Skeletal muscle tissue (tissue), 4 donors: ENCODE results near the gene CAMP. TPM values are rescaled to one million over a fixed set of nuclear protein-coding genes. Genes with fewer than 3 reads are reported as not detected.

Source experiments
- H3K27ac ChIP-seq: one replicate; pipeline ENCODE4 v1.7.0; 2013; ENCODE audit warnings: mild to moderate bottlenecking, low read depth, low read length, inconsistent platforms
- H3K27me3 ChIP-seq, 3 donors: one replicate each; pipeline ENCODE4 v1.7.0; 2013; ENCODE audit warnings: low read length in 3 of 3; ENCODE audit not compliant: control insufficient read depth in 3 of 3, insufficient read depth in 3 of 3
- H3K36me3 ChIP-seq, 3 donors: one replicate each; pipeline ENCODE4 v1.7.0; 2013; ENCODE audit warnings: low read length in 3 of 3; ENCODE audit not compliant: control insufficient read depth in 3 of 3, insufficient read depth in 3 of 3
- H3K4me1 ChIP-seq, 3 donors: one replicate each; pipeline ENCODE4 v1.7.0; 2013; ENCODE audit warnings: low read length in 3 of 3, mild to moderate bottlenecking in 3 of 3; ENCODE audit not compliant: control insufficient read depth in 3 of 3, insufficient read depth in 3 of 3
- H3K4me3 ChIP-seq, 3 donors: one replicate each; pipeline ENCODE4 v1.7.0; 2013; ENCODE audit warnings: low read length in 3 of 3
- H3K9ac ChIP-seq, 3 donors: one replicate each; pipeline ENCODE4 v1.7.0; 2013; ENCODE audit warnings: low read length in 3 of 3, mild to moderate bottlenecking in 3 of 3, moderate library complexity in 2 of 3, low read depth in 1 of 3
- H3K9me3 ChIP-seq, 3 donors: one replicate each; pipeline ENCODE4 v1.7.0; 2013; ENCODE audit warnings: low read length in 3 of 3; ENCODE audit not compliant: control insufficient read depth in 3 of 3
- total RNA-seq: library from RNA; depleted of rRNA; stranded (reverse); fragments of >200 nt; gene quantifications from one replicate; pipeline ENCODE4 v1.2.3, GENCODE V29; 2014
- donor health status: Osteomylitis.

The CAMP gene
- total RNA-seq, 1 donor from 2014 or later, result not detected

DNA sequence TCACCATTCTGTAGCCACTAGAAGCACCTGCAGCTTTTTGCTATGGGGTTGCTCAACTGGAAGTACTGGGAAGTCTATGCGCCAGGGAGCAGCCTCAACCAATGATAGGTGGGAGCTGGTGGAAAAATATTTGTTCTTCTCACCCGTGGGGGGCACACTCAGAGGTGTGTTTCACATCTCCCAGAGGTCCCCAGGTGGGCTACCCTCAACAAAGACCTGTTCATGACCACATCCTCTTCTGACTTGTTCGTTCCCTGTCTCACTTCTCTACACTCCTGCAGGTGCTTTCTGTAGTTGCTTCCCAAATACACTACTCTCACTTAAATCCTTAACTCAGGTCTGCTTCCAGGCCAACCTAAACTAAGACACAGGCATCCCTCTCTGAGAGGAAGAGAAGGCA lies 3.6 kb downstream of the CAMP start:
- Histone ChIP-seq H3K36me3 (no peaks in the 10 kb centered on the region), H3K9ac (no peak overlapping the region), H3K27ac (no peak overlapping the region), H3K27me3 (peaks cover 0 to 10% (median 5%) of the 10 kb centered on the region in 3 donors), H3K4me3 (no peak overlapping the region), H3K4me1 (peaks cover 0 to 4% (median 0%) of the 10 kb centered on the region in 3 donors), H3K9me3 (no peaks in the 10 kb centered on the region)

DNA sequence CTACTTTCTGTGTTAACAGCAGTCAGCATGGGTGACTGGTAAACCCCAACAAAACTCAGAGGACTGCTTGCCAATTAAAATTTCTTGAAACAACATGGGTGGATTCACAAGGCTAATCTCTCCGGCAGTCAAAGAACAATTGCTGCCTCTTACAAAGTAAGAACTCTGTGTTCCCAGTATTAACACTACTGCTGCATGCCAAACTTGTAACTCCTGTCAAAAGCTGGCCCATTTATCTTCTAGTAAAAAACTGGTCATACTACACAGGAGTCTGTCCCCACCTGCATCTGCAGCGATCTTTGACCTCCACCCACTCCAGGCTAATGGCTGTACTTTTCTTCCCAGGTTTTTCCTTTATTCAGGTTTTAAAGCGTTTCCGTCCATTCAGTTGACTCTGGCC lies 8.9 kb downstream of the CAMP start:
- Histone ChIP-seq H3K27me3 (peaks cover 0 to 2% (median 0%) of the 10 kb centered on the region in 3 donors), H3K9ac (no peak overlapping the region), H3K36me3 (no peaks in the 10 kb centered on the region), H3K9me3 (no peaks in the 10 kb centered on the region), H3K4me1 (peaks cover 0 to 9% (median 3%) of the 10 kb centered on the region in 3 donors), H3K4me3 (no peak overlapping the region), H3K27ac (no peak overlapping the region)

DNA sequence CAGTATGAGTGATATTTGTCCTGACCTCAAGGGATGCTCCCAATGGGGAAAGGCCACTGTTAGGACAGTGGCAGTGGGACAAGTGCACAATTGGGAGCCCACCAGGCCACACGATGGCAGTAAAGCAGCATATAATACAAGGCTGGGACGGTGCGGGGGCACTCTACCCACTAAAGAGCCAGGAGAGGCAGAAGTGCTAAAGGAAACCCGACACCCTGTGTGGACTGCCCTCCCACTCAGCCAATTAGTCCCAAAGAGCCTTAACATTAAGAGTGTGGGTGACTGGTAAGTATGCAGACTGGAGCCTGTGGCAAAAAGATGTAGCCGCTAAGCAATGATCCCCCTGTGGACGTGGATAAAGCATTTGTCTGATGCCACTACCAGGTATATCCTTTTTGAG lies 9.4 kb downstream of the CAMP start:
- Histone ChIP-seq H3K4me1 (peaks cover 0 to 9% (median 3%) of the 10 kb centered on the region in 3 donors), H3K9ac (no peak overlapping the region), H3K4me3 (peak overlapping the region in 2 of 3 donors; percentile 26 to 36), H3K36me3 (no peaks in the 10 kb centered on the region), H3K9me3 (no peaks in the 10 kb centered on the region), H3K27me3 (no peaks in the 10 kb centered on the region), H3K27ac (no peak overlapping the region)

DNA sequence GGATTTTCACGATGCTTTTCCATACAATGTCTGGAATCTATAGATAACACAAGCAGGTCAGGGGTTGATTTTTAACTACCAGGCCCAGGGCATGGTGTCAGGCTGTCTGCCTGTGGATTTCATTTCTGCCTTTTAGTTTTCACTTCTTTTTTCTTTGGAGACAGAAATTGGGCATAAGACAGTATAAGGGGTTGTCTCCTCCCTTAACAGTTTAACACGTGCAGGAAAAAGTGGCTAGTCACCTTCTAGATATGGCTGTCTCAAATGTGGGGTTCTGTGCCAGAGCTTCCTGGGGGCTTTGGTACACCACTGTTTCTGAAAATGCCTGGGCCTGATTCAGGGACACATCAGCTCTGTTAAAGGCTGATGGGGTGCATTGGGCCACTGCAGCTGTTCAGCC lies 10.2 kb downstream of the CAMP start:
- Histone ChIP-seq H3K9ac (no peak overlapping the region), H3K9me3 (no peaks in the 10 kb centered on the region), H3K27me3 (no peaks in the 10 kb centered on the region), H3K4me3 (no peak overlapping the region), H3K4me1 (peaks cover 0 to 9% (median 3%) of the 10 kb centered on the region in 3 donors), H3K27ac (no peak overlapping the region), H3K36me3 (no peaks in the 10 kb centered on the region)

DNA sequence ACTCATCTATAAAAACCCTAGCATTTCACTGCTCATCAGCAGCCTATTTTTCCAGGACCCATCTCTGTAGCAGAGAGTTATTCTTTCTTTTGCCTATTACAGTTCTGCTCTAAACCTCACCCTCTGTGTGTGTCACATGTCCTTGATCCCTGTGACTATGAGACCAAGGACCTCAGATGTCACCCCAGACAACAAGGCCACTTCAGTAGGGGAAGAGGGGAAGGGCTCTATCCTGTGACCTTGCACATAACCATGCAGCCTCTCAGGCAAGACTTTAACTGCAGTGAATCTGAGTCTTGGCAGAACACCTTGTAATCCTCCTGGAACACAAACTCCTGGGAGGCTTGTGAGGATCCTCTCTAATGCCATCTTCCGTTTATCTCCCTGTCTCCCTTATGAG lies 13.2 kb downstream of the CAMP start:
- Histone ChIP-seq H3K9ac (no peak overlapping the region), H3K27ac (no peak overlapping the region), H3K36me3 (peaks cover 0 to 2% (median 0%) of the 10 kb centered on the region in 3 donors), H3K4me1 (peaks cover 7 to 13% (median 9%) of the 10 kb centered on the region in 3 donors), H3K27me3 (no peaks in the 10 kb centered on the region), H3K9me3 (no peaks in the 10 kb centered on the region), H3K4me3 (no peak overlapping the region)

DNA sequence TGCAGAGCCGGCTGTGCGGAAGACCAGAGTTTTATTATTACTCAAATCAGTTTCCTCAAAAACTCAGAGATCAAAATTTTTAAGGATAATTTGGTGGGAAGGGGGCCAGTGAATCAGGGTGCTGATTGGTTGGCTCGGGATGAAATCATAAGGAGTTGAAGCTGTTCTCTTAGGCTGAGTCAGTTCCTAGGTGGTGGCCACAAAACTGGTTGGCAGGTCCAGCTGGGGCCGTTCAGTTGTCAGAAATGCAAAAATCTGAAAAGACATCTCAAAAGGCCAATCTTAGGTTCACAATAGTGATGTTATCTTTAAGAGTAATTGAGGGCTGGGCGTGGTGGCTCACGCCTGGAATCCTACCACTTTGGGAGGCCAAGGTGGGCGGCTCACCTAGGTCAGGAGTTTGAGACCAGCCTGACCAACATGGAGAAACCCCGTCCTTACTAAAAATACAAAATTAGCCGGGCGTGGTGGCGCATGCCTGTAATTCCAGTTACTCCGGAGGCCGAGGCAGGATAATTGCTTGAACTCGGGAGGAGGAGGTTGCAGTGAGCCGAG lies 15.3 kb downstream of the CAMP start:
- Histone ChIP-seq H3K9ac (no peak overlapping the region), H3K9me3 (no peaks in the 10 kb centered on the region), H3K27ac (no peak overlapping the region), H3K4me3 (no peak overlapping the region), H3K36me3 (peaks cover 0 to 2% (median 0%) of the 10 kb centered on the region in 3 donors), H3K27me3 (no peaks in the 10 kb centered on the region), H3K4me1 (peaks cover 4 to 16% (median 9%) of the 10 kb centered on the region in 3 donors)

DNA sequence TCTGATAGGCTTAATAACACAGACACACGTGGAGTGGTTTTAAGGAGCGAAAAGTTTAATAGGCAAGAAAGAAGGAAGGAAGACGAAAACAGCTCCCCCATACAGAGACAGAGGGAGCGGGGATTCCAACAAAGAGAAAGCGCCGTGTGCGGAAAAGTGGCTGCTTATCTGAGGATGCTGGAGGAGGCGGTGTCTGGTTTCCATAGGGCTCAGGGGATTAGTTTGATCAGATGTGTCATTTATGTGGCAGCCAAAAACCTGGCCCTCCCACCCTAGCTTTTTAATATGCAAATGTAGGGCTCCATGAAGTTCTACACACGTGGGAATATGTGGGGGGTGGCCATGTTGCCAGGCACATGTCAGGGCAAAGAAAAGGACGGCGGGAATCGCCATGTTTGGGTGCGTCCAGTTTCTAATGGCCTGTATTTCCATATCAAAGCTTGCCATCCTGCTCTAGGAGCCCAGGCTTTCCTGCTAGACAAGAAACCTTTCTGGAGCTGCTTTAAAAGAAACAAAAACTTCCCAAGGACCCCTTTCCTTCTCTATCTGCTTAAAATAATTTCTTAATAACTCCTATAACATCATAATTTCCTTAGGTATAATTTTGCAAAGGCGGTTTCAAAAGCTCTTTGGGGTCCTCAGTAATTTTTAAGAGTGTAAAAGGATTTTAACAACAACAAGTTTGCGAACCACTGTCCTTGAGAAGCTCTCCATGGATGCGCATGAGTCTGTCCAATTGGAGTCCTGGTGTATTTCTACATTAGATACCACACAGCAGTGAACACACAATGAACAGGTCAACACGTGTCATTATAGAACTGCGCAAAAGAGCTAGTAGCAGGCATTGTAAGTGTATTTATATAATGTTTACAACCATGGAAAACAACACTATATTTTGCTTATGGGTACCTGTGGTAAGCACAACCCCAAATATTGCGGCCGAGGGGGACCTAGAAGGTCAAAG lies 17.0 kb downstream of the CAMP start:
- H3K27me3 ChIP-seq, result no peaks in the 10 kb centered on the region
- peaks cover 0 to 3% (median 0%) of the 10 kb centered on the region in 3 donors for H3K36me3 ChIP-seq
- H3K9me3 ChIP-seq, result no peaks in the 10 kb centered on the region
- H3K9ac ChIP-seq, result peak overlapping the region; percentile 76 to 92 (median 86)
- H3K27ac ChIP-seq, result peak overlapping the region; percentile 50
- peaks cover 4 to 21% (median 9%) of the 10 kb centered on the region in 3 donors for H3K4me1 ChIP-seq
- H3K4me3 ChIP-seq, result peak overlapping the region; percentile 86 to 97 (median 96)

DNA sequence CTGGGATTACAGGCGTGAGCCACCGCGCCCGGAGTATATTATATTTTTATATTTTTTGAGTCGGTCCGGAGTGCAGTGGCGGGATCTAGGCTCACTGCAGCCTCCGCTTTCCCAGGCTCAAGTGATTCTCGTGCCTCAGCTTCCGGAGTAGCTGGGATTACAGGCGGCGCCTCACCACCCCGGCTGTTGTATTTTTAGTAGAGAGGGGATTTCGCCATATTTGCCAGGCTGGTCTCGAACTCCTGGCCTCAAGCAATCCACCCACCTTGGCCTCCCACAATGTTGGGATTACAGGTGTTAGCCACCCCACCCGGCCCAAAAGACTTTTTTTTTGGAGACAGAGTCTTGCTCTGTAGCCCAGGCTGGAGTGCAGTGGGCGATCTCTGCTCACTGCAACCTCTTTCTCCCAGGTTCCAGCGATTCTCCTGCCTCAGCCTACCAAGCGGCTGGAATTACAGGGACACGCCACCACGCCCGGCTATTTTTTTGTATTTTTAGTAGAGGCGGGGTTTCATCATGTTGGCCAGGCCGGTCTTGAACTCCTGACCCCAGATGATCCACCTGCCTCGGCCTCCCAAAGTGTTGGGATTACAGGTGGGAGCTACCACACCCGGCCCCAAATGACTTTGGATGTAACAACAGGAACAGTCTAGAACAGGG lies 18.6 kb downstream of the CAMP start:
- H3K4me3 ChIP-seq, result peak overlapping the region; percentile 86 to 97 (median 96)
- H3K9me3 ChIP-seq, result no peaks in the 10 kb centered on the region
- peak overlapping the region in 2 of 3 donors; percentile 76 to 92 for H3K9ac ChIP-seq
- H3K4me1 ChIP-seq, result peaks cover 4 to 17% (median 9%) of the 10 kb centered on the region in 3 donors
- no peak overlapping the region for H3K27ac ChIP-seq
- H3K36me3 ChIP-seq, result peaks cover 0 to 3% (median 0%) of the 10 kb centered on the region in 3 donors
- H3K27me3 ChIP-seq, result no peaks in the 10 kb centered on the region

DNA sequence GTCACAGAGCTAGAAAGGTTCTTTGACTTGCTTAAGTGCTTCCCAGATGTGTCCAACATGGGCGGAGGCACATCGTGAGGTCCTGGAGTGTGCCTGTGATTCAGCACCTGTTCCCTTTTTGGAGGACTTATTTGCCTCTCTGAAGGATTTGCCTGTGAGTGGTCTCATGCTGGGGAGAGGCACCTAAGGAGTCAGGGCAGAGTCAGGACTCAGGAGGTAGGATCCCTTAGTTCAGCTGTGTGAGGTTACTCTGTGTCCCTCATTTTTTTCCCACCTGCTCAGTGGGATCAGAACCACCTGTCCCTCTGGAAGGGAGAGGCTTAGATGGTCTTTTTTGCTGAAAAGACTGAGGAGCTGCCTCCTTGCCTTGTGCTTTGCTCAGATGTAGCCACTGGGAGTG lies 20.6 kb downstream of the CAMP start:
- H3K9me3 ChIP-seq, result no peaks in the 10 kb centered on the region

More for the DNA sequence above, 20.6 kb downstream of the CAMP start:
- H3K4me1 ChIP-seq, result peaks cover 4 to 17% (median 9%) of the 10 kb centered on the region in 3 donors
- no peaks in the 10 kb centered on the region for H3K27me3 ChIP-seq
- H3K27ac ChIP-seq, result no peak overlapping the region
- H3K9ac ChIP-seq, result no peak overlapping the region
- H3K4me3 ChIP-seq, result no peak overlapping the region
- peaks cover 0 to 11% (median 3%) of the 10 kb centered on the region in 3 donors for H3K36me3 ChIP-seq
